Measurements from ENCODE around the gene C16orf87. TPM values are rescaled to one million over a fixed set of nuclear protein-coding genes. Genes with fewer than 3 reads are reported as not detected.

Gene C16orf87
- total RNA-seq, 1 donor from 2014 or later: 10.1 TPM

- Histone ChIP-seq H3K36me3 (ENCODE audit: control insufficient read depth, insufficient read depth, low read length) (no peaks in the 10 kb centered on the region), H3K4me3 (ENCODE audit: low read depth, low read length) (no peak overlapping the region), H3K27me3 (ENCODE audit: control insufficient read depth, insufficient read depth, low read length) (no peaks in the 10 kb centered on the region)
- no peak for DNase-seq (ENCODE audit: low read depth)
- TF ChIP-seq, protein P1, sequence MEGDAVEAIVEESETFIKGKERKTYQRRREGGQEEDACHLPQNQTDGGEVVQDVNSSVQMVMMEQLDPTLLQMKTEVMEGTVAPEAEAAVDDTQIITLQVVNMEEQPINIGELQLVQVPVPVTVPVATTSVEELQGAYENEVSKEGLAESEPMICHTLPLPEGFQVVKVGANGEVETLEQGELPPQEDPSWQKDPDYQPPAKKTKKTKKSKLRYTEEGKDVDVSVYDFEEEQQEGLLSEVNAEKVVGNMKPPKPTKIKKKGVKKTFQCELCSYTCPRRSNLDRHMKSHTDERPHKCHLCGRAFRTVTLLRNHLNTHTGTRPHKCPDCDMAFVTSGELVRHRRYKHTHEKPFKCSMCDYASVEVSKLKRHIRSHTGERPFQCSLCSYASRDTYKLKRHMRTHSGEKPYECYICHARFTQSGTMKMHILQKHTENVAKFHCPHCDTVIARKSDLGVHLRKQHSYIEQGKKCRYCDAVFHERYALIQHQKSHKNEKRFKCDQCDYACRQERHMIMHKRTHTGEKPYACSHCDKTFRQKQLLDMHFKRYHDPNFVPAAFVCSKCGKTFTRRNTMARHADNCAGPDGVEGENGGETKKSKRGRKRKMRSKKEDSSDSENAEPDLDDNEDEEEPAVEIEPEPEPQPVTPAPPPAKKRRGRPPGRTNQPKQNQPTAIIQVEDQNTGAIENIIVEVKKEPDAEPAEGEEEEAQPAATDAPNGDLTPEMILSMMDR (IDR thresholded peaks at IDR 0.05; ENCODE audit: insufficient read depth, low read length, poor library complexity, severe bottlenecking): no peak
Observed at GRCh38 chr16:46854846-46855245, 23.9 kb upstream of the C16orf87 start.

DNA sequence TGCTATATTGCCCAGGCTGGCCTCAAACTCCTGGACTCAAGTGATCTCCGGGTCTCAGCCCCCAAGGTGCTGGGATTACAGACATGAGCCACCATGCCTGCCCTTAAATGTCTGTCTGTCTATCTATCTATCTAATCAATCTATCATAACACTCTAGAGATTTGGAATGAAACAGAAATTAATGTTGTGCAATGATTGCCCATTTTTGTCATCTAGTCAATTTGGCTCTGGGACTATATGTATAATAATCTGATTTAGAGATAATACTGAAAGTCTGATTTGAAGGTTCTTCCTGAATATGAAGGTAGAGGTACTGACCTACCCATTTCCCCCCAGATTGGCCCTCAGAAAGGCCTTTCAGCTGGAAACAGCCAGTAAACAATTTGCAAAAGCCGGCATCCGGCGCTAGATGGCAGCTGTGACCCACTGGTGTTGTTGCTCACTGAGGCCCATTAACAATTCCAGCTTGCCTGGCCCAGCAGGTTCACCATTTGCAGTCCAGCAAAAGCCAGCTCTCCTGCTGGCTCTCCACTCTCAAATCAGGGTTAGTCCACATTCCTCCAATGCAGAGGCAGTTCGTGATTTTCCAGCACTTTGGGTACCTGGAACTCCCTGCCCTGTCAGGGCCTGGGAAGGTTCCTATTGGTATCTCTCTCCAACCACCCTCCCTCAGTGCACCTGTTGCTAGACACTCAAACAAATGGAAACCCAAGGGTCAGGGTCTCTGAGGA lies 22.9 kb upstream of the C16orf87 start:
- no peak for DNase-seq (ENCODE audit: low read depth)
- Histone ChIP-seq H3K27me3 (ENCODE audit: control insufficient read depth, insufficient read depth, low read length) (no peaks in the 10 kb centered on the region), H3K4me3 (ENCODE audit: low read depth, low read length) (no peak overlapping the region), H3K36me3 (ENCODE audit: control insufficient read depth, insufficient read depth, low read length) (no peaks in the 10 kb centered on the region)
- TF ChIP-seq, protein P1 (IDR thresholded peaks at IDR 0.05; ENCODE audit: insufficient read depth, low read length, poor library complexity, severe bottlenecking): peak; percentile 88

GRCh38 chr16:46852130-46852529 lies 21.1 kb upstream of the C16orf87 start:
- TF ChIP-seq, protein P1 (IDR thresholded peaks at IDR 0.05; ENCODE audit: insufficient read depth, low read length, poor library complexity, severe bottlenecking): no peak
- Histone ChIP-seq H3K4me3 (ENCODE audit: low read depth, low read length) (no peak overlapping the region), H3K27me3 (ENCODE audit: control insufficient read depth, insufficient read depth, low read length) (no peaks in the 10 kb centered on the region), H3K36me3 (ENCODE audit: control insufficient read depth, insufficient read depth, low read length) (no peaks in the 10 kb centered on the region)
- no peak for DNase-seq (ENCODE audit: low read depth)

GRCh38 chr16:46850619-46851555 lies 19.9 kb upstream of the C16orf87 start:
- DNase-seq (ENCODE audit: low read depth): no peak
- H3K27me3 ChIP-seq (ENCODE audit: control insufficient read depth, insufficient read depth, low read length): no peaks in the 10 kb centered on the region
- H3K36me3 ChIP-seq (ENCODE audit: control insufficient read depth, insufficient read depth, low read length): no peaks in the 10 kb centered on the region
- H3K4me3 ChIP-seq (ENCODE audit: low read depth, low read length): no peak overlapping the region
- TF ChIP-seq, protein P1 (IDR thresholded peaks at IDR 0.05; ENCODE audit: insufficient read depth, low read length, poor library complexity, severe bottlenecking): no peak

DNA sequence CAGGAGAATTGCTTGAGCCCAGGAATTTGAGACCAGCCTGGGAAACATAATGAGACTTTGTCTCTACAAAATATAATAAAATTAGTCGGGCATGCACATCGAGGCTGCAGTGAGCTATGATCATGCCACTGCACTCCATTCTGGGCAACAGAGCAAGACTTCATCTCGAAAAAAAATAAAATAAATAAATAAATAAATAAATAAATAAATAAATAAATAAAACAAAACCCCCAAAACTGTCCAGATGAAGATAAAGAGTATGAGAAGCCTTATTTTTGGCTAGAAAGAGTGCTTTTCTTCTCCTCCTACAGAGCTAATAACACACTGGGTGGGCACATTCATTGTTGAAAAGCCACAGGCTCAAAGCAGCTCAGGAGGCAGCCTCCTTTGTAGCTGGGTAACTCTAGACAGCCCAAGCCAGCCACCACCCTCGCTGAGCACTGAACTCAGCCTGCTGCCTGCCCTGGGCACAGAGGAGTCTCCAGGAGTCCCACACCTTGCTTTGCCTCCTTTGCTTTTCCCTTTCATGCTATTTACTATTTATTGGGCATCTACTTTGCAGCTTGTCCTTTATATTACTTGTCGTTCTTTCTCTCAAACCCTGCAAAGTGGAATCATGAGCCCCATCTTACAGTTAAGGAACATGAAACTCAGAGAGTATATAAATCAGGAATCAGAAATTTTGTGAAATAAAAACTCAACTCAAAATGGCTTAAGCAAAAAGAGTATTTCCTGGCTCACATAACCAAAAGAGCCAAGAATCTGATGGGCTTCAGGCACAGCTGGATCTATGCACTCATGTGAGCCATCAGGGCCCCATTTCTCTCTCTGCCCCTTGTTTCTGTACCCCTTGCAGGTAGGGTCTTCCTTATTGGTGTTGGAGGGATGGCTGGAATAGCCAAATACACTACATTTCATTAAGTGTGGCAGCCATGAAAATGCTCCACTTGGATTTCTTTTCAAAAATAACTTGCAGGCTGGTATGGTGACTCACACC lies 18.1 kb upstream of the C16orf87 start:
- DNase-seq (ENCODE audit: low read depth): no peak
- TF ChIP-seq, protein P1 (IDR thresholded peaks at IDR 0.05; ENCODE audit: insufficient read depth, low read length, poor library complexity, severe bottlenecking): no peak

More for the DNA sequence above, 18.1 kb upstream of the C16orf87 start:
- Histone ChIP-seq H3K36me3 (ENCODE audit: control insufficient read depth, insufficient read depth, low read length) (no peaks in the 10 kb centered on the region), H3K27me3 (ENCODE audit: control insufficient read depth, insufficient read depth, low read length) (peaks cover 4% of the 10 kb centered on the region), H3K4me3 (ENCODE audit: low read depth, low read length) (no peak overlapping the region)
